Lower lobe of right lung (tissue), 2 donors: Measurements from ENCODE around the gene PJA2. TPM values are rescaled to one million over a fixed set of nuclear protein-coding genes. Genes with fewer than 3 reads are reported as not detected.

ENCODE experiments used
- ATAC-seq, 2 donors: fragments of 200-7000 bp; cut with Tn5 transposase; one replicate each; pipeline ENCODE4 v1.9.1; 2020 to 2022; ENCODE audit warnings: mild to moderate bottlenecking in 2 of 2, moderate library complexity in 2 of 2
- DNase-seq: peaks from one replicate; pipeline ENCODE4 v3.0.0-alpha.2; 2020
- H3K27ac ChIP-seq: fragments of 200-600 bp; one replicate; pipeline ENCODE4 v1.8.0; 2022
- H3K27me3 ChIP-seq: fragments of 200-600 bp; one replicate; pipeline ENCODE4 v1.8.0; 2022; ENCODE audit warnings: low read depth
- H3K36me3 ChIP-seq: fragments of 200-600 bp; one replicate; pipeline ENCODE4 v1.8.0; 2022; ENCODE audit warnings: mild to moderate bottlenecking
- H3K4me1 ChIP-seq: fragments of 200-600 bp; one replicate; pipeline ENCODE4 v1.8.0; 2022
- H3K4me3 ChIP-seq: fragments of 200-600 bp; one replicate; pipeline ENCODE4 v1.8.0; 2022; ENCODE audit warnings: mild to moderate bottlenecking
- H3K9me3 ChIP-seq: fragments of 200-600 bp; one replicate; pipeline ENCODE4 v1.8.0; 2022
- CTCF ChIP-seq: fragments of 200-600 bp; IDR thresholded peaks from one replicate; pipeline ENCODE4 v1.8.0; 2022; ENCODE audit warnings: antibody characterized with exemption, mild to moderate bottlenecking
- intact Hi-C: fragments of 100-400 bp; cut with DNase I; formaldehyde crosslinking; loops from one replicate; pipeline ENCODE4 v1.11.0; 2022
- total RNA-seq: library from RNA; stranded (reverse); fragmentation: NEBNext Ultra II Directional; extraction: Animal tissue kit (Norgen Biotek cat#: 25700); gene quantifications from one replicate; pipeline ENCODE4 v1.2.1, GENCODE V29; 2021
- donor health status: DM: no; HTN: yes; CAD: no; lungs with severe emphysema.

The PJA2 gene
- total RNA-seq, 1 donor from 2014 or later, result 84.0 TPM

GRCh38 chr5:109345699-109346098 lies 64.1 kb downstream of the PJA2 start:
- intact Hi-C loops, result no loop called here
- H3K36me3 ChIP-seq, result peaks cover 59% of the 10 kb centered on the region

DNA sequence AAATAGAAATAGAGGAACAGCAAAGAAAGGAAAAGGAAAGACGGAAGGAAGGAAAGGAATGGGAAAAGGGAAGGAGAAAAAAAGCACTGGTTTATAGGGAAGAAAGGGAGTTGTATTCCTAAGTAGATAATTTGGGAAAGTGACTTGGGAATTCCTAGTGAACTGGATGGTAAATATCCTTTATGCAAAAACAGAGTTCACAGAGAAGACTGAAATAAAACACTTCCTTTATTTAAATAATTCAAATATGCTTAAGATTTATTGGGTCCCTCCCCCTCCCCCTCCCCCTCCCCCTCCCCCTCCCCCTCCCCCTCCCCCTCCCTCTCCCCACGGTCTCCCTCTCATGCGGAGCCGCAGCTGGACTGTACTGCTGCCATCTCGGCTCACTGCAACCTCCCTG lies 69.4 kb downstream of the PJA2 start:
- Histone ChIP-seq H3K4me3 (no peak overlapping the region), H3K36me3 (peaks cover 63% of the 10 kb centered on the region), H3K4me1 (peaks cover 4% of the 10 kb centered on the region), H3K9me3 (no peaks in the 10 kb centered on the region), H3K27ac (no peak overlapping the region), H3K27me3 (no peaks in the 10 kb centered on the region)
- DNase-seq (no peak), ATAC-seq (no peak)
- no peak for TF ChIP-seq CTCF
- intact Hi-C loops, result no loop called here

More at GRCh38 chr5:109345699-109346098, 64.1 kb downstream of the PJA2 start:
- Histone ChIP-seq H3K27ac (no peak overlapping the region), H3K9me3 (no peaks in the 10 kb centered on the region), H3K4me3 (no peak overlapping the region), H3K27me3 (no peaks in the 10 kb centered on the region), H3K4me1 (peaks cover 5% of the 10 kb centered on the region)
- no peak for DNase-seq
- no peak for ATAC-seq
- no peak for TF ChIP-seq CTCF

DNA sequence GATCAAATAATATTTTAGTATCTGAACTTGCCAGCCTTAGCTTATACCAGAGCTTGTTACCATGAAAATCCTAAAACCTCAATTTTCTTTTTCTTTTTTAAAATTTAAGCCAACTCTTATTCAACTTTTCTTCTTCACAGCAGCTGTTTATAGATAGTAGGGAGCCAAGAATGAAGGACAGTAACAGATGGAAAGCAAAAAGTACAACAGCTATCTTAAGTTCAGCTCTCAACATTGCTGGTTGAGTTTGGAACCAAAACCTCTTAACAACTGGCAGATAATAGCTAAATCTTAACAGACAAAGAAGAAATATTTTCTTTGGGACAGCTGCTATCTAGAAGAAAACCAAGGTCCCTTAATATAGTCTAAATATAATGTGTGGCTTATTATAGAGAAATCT lies 74.7 kb downstream of the PJA2 start:
- H3K4me3 ChIP-seq, result no peak overlapping the region
- no peak overlapping the region for H3K27ac ChIP-seq
- ATAC-seq (no peak), DNase-seq (no peak)
- no peak for TF ChIP-seq CTCF
- intact Hi-C loops, result no loop called here
- no peaks in the 10 kb centered on the region for H3K27me3 ChIP-seq
- H3K4me1 ChIP-seq, result peaks cover 4% of the 10 kb centered on the region
- H3K9me3 ChIP-seq, result no peaks in the 10 kb centered on the region
- peaks cover 59% of the 10 kb centered on the region for H3K36me3 ChIP-seq

DNA sequence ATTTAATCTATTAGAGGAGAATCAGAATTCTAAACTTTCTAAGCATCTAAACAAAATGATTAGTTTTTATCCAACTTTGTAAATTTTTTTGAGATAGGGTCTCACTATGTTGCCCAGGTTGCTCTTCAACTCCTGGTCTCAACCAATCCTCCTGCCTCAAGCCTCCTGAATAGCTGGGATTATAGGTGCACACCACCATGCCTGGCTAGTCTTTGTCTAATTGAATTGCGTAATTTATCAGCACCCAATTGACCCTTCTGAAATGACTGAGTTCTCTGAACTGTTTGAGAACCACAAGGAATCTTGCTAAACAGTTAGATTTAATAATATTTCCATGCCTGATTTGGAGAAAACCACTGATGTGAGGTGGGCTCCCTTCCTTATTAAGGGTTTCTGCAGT lies 75.7 kb downstream of the PJA2 start:
- H3K36me3 ChIP-seq, result peaks cover 59% of the 10 kb centered on the region
- no peak overlapping the region for H3K4me3 ChIP-seq
- H3K27ac ChIP-seq, result no peak overlapping the region
- no peak for TF ChIP-seq CTCF
- intact Hi-C loops, result no loop called here
- DNase-seq (no peak), ATAC-seq (no peak)
- H3K9me3 ChIP-seq, result no peaks in the 10 kb centered on the region
- H3K4me1 ChIP-seq, result peaks cover 4% of the 10 kb centered on the region
- H3K27me3 ChIP-seq, result no peaks in the 10 kb centered on the region

DNA sequence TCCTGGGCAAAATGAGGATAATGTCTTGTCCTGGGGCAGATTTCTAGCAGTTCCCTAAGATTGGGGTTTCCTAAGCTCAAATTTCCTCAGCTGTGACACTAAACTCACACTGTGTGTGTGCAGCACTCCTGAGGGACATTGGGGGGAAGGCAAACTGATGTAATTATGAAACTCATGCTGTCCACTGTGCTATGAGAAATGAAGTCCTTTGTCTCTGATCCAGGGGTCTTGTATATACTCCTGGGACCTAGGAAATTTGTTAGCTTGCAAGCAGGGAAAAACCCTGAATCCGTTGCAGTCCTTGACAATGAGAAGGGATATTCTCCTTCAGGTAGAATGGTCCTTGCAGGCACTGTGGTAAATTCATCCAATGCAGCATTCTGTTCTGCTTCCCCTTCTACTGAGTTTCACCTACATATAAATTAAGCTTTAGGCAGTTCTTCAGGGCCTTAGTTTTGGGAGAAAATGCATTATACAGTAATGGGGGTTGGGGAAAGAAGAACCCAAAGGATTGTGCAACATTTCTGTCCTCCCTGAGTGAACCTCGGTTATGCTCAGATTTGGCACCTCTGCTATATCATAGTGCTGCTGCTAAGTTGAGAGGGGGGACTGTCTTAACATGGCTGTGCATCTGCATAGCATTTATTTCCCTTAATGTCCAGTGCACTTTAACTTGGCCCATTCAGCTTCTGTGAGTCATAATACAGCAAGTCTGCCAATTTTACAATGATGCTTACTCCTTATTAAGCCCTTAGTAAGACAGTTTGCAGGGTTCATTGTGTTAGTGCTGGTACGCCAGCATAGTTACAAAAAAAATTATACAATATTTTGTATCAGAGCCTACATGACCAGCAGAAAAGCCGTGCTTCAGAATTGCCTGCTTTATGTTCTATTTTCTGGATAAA lies 80.2 kb downstream of the PJA2 start:
- no peak overlapping the region for H3K4me3 ChIP-seq
- ATAC-seq (no peak), DNase-seq (no peak)
- H3K9me3 ChIP-seq, result no peaks in the 10 kb centered on the region
- TF ChIP-seq CTCF, result no peak
- no peaks in the 10 kb centered on the region for H3K4me1 ChIP-seq
- no peaks in the 10 kb centered on the region for H3K27me3 ChIP-seq
- H3K36me3 ChIP-seq, result peaks cover 31% of the 10 kb centered on the region
- intact Hi-C loops, result no loop called here
- no peak overlapping the region for H3K27ac ChIP-seq
